Measurements from ENCODE around the gene PTGR3.

Gene PTGR3

GRCh38 chr18:75202696-75203365, 6.1 kb downstream of the PTGR3 start:
- POLR2A ChIA-PET = no interaction called here
- no peak for TF ChIP-seq CTCF (IDR thresholded peaks at IDR 0.05; ENCODE audit: insufficient read depth, low read length, missing control alignments)
- H3K4me3 ChIP-seq (ENCODE audit: low read depth, low read length) = no peak overlapping the region
- DNase-seq (ENCODE audit: low read depth, low spot score) = no peak
- CTCF ChIA-PET = no interaction called here

GRCh38 chr18:75201282-75202270, 7.4 kb downstream of the PTGR3 start:
- ChIA-PET POLR2A (no interaction called here), CTCF (no interaction called here)
- no peak for DNase-seq (ENCODE audit: low read depth, low spot score)
- no peak overlapping the region for H3K4me3 ChIP-seq (ENCODE audit: low read depth, low read length)
- no peak for TF ChIP-seq CTCF (IDR thresholded peaks at IDR 0.05; ENCODE audit: insufficient read depth, low read length, missing control alignments)

- H3K4me3 ChIP-seq (ENCODE audit: low read depth, low read length) = no peak overlapping the region
- ChIA-PET CTCF (no interaction called here), POLR2A (no interaction called here)
- TF ChIP-seq CTCF (IDR thresholded peaks at IDR 0.05; ENCODE audit: insufficient read depth, low read length, missing control alignments) = no peak
- no peak for DNase-seq (ENCODE audit: low read depth, low spot score)
These were observed 8.2 kb downstream of the PTGR3 start for GRCh38 chr18:75200605-75201280.

GRCh38 chr18:75200071-75200470, 8.9 kb downstream of the PTGR3 start:
- ChIA-PET CTCF (no interaction called here), POLR2A (no interaction called here)
- H3K4me3 ChIP-seq (ENCODE audit: low read depth, low read length) = no peak overlapping the region
- no peak for TF ChIP-seq CTCF (IDR thresholded peaks at IDR 0.05; ENCODE audit: insufficient read depth, low read length, missing control alignments)
- no peak for DNase-seq (ENCODE audit: low read depth, low spot score)

- POLR2A ChIA-PET = no interaction called here
- no peak for TF ChIP-seq CTCF (IDR thresholded peaks at IDR 0.05; ENCODE audit: insufficient read depth, low read length, missing control alignments)
- CTCF ChIA-PET = no interaction called here
- H3K4me3 ChIP-seq (ENCODE audit: low read depth, low read length) = no peak overlapping the region
- no peak for DNase-seq (ENCODE audit: low read depth, low spot score)
These were observed 9.6 kb downstream of the PTGR3 start for GRCh38 chr18:75199327-75199726.

GRCh38 chr18:75198036-75198435, 10.9 kb downstream of the PTGR3 start:
- ChIA-PET CTCF (no interaction called here), POLR2A (no interaction called here)
- TF ChIP-seq CTCF (IDR thresholded peaks at IDR 0.05; ENCODE audit: insufficient read depth, low read length, missing control alignments) = no peak
- no peak overlapping the region for H3K4me3 ChIP-seq (ENCODE audit: low read depth, low read length)
- no peak for DNase-seq (ENCODE audit: low read depth, low spot score)
